GM12874 (cell line): Measurements from ENCODE around the gene CLIP2.

Experiments used
- TF ChIP-seq, protein P1 (sequence below): IDR thresholded peaks from 2 replicates; pipeline ENCODE4 v1.5.1; 2011; ENCODE audit warnings: low read depth, mild to moderate bottlenecking, control low read depth, low read length, moderate library complexity; ENCODE audit not compliant: insufficient read depth

Gene CLIP2

DNA sequence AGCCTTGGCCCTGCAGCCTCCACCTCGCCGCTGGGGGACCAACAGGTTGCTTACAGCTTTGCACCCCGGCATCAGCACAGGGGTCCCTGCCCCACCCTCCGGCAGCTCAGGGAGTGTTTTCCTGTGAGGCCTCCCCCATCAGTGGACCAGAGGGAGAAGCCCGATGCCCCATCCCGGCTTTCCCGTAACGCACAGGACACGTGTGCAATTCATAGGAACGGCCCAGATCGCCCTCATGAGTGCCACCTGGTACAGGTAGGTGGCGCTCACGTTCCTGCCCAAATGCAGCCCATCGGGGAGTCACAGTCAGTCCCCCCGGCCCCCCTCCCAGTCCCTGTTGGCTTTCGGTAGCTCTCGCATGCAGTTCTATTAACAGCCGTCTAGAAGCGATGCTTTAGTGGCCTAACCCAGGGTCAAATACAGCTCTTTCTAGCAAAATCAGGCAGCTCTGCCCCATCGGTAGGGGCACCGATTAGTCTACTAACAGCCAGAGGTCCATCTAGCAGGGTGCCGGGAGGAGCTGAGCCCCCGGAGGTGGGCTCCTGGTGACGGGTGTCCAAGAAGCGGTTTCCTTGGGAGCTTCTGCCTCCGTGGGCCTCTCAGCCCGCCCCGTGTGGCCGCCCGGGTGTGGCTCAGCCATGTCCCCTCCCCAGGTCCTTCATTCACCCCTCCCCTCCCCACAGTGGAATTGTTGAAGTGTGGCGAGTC, 116.1 kb downstream of the CLIP2 start:
- TF ChIP-seq, protein P1, sequence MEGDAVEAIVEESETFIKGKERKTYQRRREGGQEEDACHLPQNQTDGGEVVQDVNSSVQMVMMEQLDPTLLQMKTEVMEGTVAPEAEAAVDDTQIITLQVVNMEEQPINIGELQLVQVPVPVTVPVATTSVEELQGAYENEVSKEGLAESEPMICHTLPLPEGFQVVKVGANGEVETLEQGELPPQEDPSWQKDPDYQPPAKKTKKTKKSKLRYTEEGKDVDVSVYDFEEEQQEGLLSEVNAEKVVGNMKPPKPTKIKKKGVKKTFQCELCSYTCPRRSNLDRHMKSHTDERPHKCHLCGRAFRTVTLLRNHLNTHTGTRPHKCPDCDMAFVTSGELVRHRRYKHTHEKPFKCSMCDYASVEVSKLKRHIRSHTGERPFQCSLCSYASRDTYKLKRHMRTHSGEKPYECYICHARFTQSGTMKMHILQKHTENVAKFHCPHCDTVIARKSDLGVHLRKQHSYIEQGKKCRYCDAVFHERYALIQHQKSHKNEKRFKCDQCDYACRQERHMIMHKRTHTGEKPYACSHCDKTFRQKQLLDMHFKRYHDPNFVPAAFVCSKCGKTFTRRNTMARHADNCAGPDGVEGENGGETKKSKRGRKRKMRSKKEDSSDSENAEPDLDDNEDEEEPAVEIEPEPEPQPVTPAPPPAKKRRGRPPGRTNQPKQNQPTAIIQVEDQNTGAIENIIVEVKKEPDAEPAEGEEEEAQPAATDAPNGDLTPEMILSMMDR, result peak; percentile 38; the same call in 1 of the 2 replicates

DNA sequence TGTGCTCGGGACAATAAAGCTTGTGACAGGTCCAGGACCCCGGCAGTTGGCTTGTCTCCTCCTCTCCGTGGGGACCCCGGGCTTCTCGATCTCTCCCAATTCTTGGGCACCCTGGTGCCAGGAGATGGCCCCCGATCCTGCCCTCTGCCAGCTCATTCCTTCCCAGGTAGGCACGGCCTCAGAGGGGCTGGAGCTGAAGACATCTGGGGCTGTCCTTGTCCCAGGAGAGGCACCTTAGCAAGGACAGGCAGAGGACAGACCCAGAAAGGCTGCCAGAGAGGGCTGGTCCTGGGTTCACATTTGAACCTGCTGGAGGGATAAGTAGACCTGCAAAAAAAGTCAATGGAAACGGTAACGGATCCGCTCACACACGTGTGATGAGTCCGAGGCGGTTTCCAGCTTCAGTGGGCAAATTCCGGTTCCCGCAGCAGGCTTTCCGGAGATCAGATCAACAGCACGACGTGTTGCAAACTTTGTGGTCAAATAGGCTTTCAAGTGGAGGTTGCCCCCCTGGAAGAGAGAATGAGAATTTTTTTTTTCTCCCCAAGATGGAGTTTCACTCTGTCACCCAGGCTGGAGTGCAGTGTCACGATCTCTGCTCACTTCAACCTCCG, 116.8 kb downstream of the CLIP2 start:
- TF ChIP-seq, protein P1, result no peak

DNA sequence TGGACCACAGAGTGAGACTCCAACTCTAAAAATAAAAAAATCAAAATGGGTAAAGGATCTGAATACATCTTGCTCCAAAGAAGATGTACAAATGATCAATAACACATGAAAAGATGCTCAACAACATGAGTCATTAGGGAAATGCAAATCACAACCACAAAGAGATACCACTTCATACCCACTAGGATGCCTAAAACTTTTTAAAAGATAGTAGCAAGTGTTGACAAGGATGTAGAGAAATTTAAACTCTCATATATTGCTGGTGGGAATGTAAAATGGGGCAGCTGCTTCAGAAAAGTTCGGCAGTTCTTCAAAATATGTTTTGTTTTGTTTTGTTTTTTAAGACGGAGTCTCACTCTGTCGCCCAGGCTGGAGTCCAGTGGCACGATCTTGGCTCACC, 118.8 kb downstream of the CLIP2 start:
- TF ChIP-seq, protein P1, result no peak

DNA sequence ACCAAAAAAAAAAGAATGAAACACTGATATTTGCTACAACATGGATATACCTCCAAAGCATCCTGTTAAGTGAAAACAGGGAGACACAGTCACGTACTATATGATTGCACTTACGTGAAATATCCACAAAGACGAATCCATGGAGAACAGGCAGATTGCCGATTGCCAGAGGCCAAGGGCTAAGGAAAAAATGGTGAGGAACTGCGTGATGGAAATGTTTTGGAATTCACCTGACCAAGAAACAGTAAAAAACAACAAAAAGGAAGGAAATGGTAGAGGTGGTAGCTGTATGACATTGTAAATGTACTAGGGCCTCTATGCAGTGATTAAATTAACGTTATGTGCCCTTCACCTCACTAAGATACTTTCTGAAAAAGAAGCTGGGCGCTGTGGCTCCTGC, 120.4 kb downstream of the CLIP2 start:
- TF ChIP-seq, protein P1, result no peak

DNA sequence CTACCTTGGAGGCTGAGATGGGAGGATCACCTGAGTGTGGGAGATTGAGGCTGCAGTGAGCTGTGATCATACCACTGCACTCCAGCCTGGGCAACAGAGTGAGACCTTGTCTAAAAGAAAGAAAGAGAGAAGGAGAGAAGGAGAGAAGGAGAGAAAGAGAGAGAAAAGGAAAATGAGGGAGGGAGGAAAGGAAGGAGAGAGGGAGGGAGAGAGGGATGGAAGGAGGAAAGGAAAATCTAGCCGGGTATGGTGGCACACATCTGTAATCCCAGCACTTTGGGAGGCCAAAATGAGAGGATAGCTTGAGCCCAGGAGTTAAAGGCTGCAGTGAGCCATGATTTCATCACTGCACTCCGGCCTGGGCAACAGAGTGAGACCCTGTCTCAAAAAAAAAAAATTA, 121.6 kb downstream of the CLIP2 start:
- TF ChIP-seq, protein P1, result no peak

DNA sequence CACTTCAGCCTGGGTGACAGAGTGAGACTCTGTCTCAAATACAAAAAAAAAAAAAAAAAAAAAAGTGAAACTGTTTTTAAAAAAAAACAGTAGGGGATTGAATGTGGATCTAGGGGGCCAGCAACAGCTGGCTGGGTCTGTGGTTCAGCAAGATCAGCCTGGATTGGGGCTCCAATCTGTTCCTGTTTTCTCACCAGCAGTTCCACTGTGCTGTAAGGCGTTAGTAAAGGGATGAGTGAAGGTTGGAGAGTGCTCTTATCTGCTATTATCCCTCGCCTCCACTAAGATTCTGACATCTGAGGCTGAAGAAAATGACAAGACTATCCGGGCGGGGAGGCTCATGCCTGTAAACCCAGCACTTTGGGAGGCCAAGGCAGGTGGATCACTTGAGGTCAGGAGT, 122.8 kb downstream of the CLIP2 start:
- TF ChIP-seq, protein P1, result no peak

DNA sequence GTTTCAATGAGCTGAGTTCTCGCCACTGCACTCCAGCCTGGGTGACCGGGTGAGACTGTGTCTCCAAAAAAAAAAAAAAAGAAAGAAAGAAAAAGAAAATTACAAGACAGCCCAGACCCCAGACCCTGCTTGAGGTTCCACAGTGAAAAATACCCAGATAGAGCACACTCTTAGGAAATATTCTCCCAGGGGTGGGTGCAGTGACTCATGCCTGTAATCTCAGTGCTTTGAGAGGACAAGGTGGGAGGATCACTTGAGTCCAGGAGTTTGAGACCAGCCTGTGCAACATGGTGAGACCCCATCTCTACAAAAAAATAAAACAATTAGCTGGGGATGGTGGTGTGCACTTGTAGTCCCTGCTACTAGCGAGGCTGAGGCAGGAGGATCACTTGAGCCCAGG, 123.4 kb downstream of the CLIP2 start:
- TF ChIP-seq, protein P1, result no peak
